PC-3 (cell line): ENCODE results near the gene PLXNA4. TPM values are rescaled to one million over a fixed set of nuclear protein-coding genes. Genes with fewer than 3 reads are reported as not detected.

ENCODE experiments used
- ATAC-seq: fragments of 200-7000 bp; cut with Tn5 transposase; 2 replicates; pipeline ENCODE4 v1.9.1; 2020; ENCODE audit warnings: mild to moderate bottlenecking, moderate library complexity
- BruUV-seq: library from RNA; stranded (reverse); fragments of 400-500 nt; replicated peaks from 2 replicates; lab custom pipeline; 2021; lab: Mats Ljungman, UMichigan
- CTCF ChIA-PET: fragments of 300-600 bp; sonication (Branson Sonifier 250); formaldehyde crosslinking; loops from one replicate; lab custom pipeline; 2022; ENCODE audit warnings: antibody characterized with exemption; lab: Charles Lee
- POLR2A ChIA-PET: fragments of 300-600 bp; sonication (Branson Sonifier 250); formaldehyde crosslinking; loops from one replicate; lab custom pipeline; 2022; ENCODE audit warnings: antibody characterized with exemption; ENCODE audit not compliant: unreplicated experiment; lab: Charles Lee
- DNase-seq: peaks from one replicate; pipeline ENCODE4 v3.0.0-alpha.2; 2015
- H2AFZ ChIP-seq: fragments of 300-600 bp; sonication (generic); 2 replicates; pipeline ENCODE4 v1.6.0; 2016; ENCODE audit warnings: antibody characterized with exemption, low read length
- H3F3A ChIP-seq: fragments of 300-600 bp; sonication (generic); one replicate; pipeline ENCODE4 v1.6.0; 2017; ENCODE audit warnings: antibody characterized with exemption, low read length, control low read depth, mild to moderate bottlenecking; ENCODE audit not compliant: unreplicated experiment
- H3K27ac ChIP-seq: fragments of 300-600 bp; sonication (generic); 2 replicates; pipeline ENCODE4 v1.5.1; 2016; ENCODE audit warnings: mild to moderate bottlenecking, low read length
- H3K27me3 ChIP-seq: fragments of 300-600 bp; sonication (generic); 2 replicates; pipeline ENCODE4 v1.6.1; 2016; ENCODE audit warnings: low read length, mixed read lengths
- H3K36me3 ChIP-seq: fragments of 300-600 bp; sonication (generic); 2 replicates; pipeline ENCODE4 v1.6.1; 2016; ENCODE audit warnings: low read depth, mixed run types, low read length, mixed read lengths
- H3K4me1 ChIP-seq: fragments of 300-600 bp; sonication (generic); 2 replicates; pipeline ENCODE4 v1.5.1; 2016; ENCODE audit warnings: low read length; ENCODE audit not compliant: insufficient read depth
- H3K4me2 ChIP-seq: fragments of 300-600 bp; sonication (generic); 2 replicates; pipeline ENCODE4 v1.6.0; 2016; ENCODE audit warnings: low read length
- H3K4me3 ChIP-seq: fragments of 300-600 bp; sonication (generic); 2 replicates; pipeline ENCODE4 v1.5.1; 2016; ENCODE audit warnings: mild to moderate bottlenecking, low read length, mixed read lengths
- H3K79me2 ChIP-seq: fragments of 300-600 bp; sonication (generic); 2 replicates; pipeline ENCODE4 v1.6.1; 2017; ENCODE audit warnings: low read length, mixed read lengths
- H3K9ac ChIP-seq: fragments of 300-600 bp; sonication (generic); 2 replicates; pipeline ENCODE4 v1.6.0; 2016; ENCODE audit warnings: mild to moderate bottlenecking, low read length
- H3K9me2 ChIP-seq: fragments of 300-600 bp; sonication (generic); replicated peaks from 2 replicates; pipeline ENCODE4 v1.6.1; 2016; ENCODE audit warnings: mixed run types, low read length, mixed read lengths
- H3K9me3 ChIP-seq: fragments of 300-600 bp; sonication (generic); 2 replicates; pipeline ENCODE4 v1.6.1; 2016; ENCODE audit warnings: low read length, mixed read lengths
- H4K20me1 ChIP-seq: fragments of 300-600 bp; sonication (generic); 2 replicates; pipeline ENCODE4 v1.6.1; 2016; ENCODE audit warnings: low read length, mixed read lengths
- CTCF ChIP-seq: fragments of 300-600 bp; sonication (generic); conservative IDR thresholded peaks from 2 replicates; pipeline ENCODE4 v1.5.1; 2017; ENCODE audit warnings: antibody characterized with exemption, low read depth, mild to moderate bottlenecking, low read length
- EZH2 ChIP-seq: fragments of 300-600 bp; sonication (generic); IDR thresholded peaks from one replicate; pipeline ENCODE4 v1.6.1; 2017; ENCODE audit warnings: antibody characterized with exemption, mild to moderate bottlenecking, low read length; ENCODE audit not compliant: unreplicated experiment
- EZH2phosphoT487 ChIP-seq: fragments of 300-600 bp; sonication (generic); IDR thresholded peaks from 2 replicates; pipeline ENCODE4 v1.6.1; 2018; ENCODE audit warnings: mild to moderate bottlenecking, antibody characterized with exemption, low read length, borderline replicate concordance
- intact Hi-C: fragments of 100-400 bp; cut with micrococcal nuclease; formaldehyde crosslinking; loops from 2 replicates; pipeline ENCODE4 v1.9.0; 2023
- total RNA-seq: library from RNA; depleted of rRNA; stranded (reverse); fragments of >200 nt; gene quantifications from 2 replicates; pipeline ENCODE4 v1.2.3, GENCODE V29; 2014

The PLXNA4 gene
- total RNA-seq, 1 experiment from 2014 or later: 1.2 TPM

GRCh38 chr7:132255898-132256297 is 320.4 kb downstream of the PLXNA4 start:
- Histone ChIP-seq H3K9me3 (no peaks in the 10 kb centered on the region), H2AFZ (no peak overlapping the region), H3K79me2 (no peaks in the 10 kb centered on the region), H3K4me3 (no peak overlapping the region), H3K27ac (no peak overlapping the region), H3K4me2 (no peak overlapping the region), H3K4me1 (peaks cover 15% of the 10 kb centered on the region), H3K36me3 (no peaks in the 10 kb centered on the region), H4K20me1 (no peaks in the 10 kb centered on the region), H3F3A (no peaks in the 10 kb centered on the region), H3K27me3 (no peaks in the 10 kb centered on the region), H3K9ac (no peak overlapping the region), H3K9me2 (no peaks in the 10 kb centered on the region)
- intact Hi-C loops: loop anchor here (10.0 kb wide), 1 partner anchor 401 kb away; no protein-coding TSS in a partner anchor
- no peak for DNase-seq
- no TSS peak for BruUV-seq
- ATAC-seq: no peak
- ChIA-PET POLR2A (no interaction called here), CTCF (no interaction called here)
- no peak for TF ChIP-seq EZH2
- TF ChIP-seq CTCF: no peak
- TF ChIP-seq EZH2phosphoT487: no peak

GRCh38 chr7:132255115-132255797 is 321.0 kb downstream of the PLXNA4 start:
- no TSS peak for BruUV-seq

More at GRCh38 chr7:132255115-132255797, 321.0 kb downstream of the PLXNA4 start:
- no peaks in the 10 kb centered on the region for H3K27me3 ChIP-seq
- H3K9ac ChIP-seq: no peak overlapping the region
- ATAC-seq (no peak), DNase-seq (no peak)
- H3F3A ChIP-seq: no peaks in the 10 kb centered on the region
- H3K4me2 ChIP-seq: no peak overlapping the region
- no peak overlapping the region for H3K27ac ChIP-seq
- H3K79me2 ChIP-seq: no peaks in the 10 kb centered on the region
- H3K4me1 ChIP-seq: peaks cover 21% of the 10 kb centered on the region
- no peak overlapping the region for H3K4me3 ChIP-seq
- ChIA-PET CTCF (no interaction called here), POLR2A (no interaction called here)
- TF ChIP-seq EZH2 (no peak), CTCF (no peak), EZH2phosphoT487 (no peak)
- H3K36me3 ChIP-seq: no peaks in the 10 kb centered on the region
- no peaks in the 10 kb centered on the region for H3K9me2 ChIP-seq
- H4K20me1 ChIP-seq: no peaks in the 10 kb centered on the region
- no peaks in the 10 kb centered on the region for H3K9me3 ChIP-seq
- intact Hi-C loops: loop anchor here (10.0 kb wide), 1 partner anchor 400 kb away; no protein-coding TSS in a partner anchor
- no peak overlapping the region for H2AFZ ChIP-seq
